ENCODE measurements around the gene DRC3. TPM values are rescaled to one million over a fixed set of nuclear protein-coding genes. Genes with fewer than 3 reads are reported as not detected.

Gene DRC3
- total and polyA plus RNA-seq, 10 of the 15 experiments (the other 5 are each of a cell fraction or from before 2014, with no cell fraction given) = 0.18 to 2.3 (median 0.60) TPM; not detected in 3

DNA sequence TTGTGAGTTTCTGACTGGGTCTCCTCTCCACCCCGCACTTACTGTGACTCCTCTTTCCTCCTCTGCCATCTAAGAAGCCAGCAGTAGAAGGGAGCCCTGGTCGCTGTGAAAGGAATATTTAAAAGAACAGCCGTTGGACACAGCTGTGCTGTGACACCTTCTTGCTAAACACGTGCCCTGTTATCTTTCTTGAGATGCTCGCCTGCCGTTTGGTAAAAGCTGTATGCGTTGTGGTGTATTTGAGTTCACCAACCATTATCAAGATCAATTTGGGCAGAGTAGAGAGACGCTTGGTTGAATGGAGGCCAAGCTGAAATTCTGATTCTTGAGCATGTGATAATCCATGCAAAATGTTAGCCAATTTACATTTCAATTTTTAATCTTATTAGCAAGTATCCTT is 70.3 kb downstream of the DRC3 start (continued):
- TF ChIP-seq, protein P1, sequence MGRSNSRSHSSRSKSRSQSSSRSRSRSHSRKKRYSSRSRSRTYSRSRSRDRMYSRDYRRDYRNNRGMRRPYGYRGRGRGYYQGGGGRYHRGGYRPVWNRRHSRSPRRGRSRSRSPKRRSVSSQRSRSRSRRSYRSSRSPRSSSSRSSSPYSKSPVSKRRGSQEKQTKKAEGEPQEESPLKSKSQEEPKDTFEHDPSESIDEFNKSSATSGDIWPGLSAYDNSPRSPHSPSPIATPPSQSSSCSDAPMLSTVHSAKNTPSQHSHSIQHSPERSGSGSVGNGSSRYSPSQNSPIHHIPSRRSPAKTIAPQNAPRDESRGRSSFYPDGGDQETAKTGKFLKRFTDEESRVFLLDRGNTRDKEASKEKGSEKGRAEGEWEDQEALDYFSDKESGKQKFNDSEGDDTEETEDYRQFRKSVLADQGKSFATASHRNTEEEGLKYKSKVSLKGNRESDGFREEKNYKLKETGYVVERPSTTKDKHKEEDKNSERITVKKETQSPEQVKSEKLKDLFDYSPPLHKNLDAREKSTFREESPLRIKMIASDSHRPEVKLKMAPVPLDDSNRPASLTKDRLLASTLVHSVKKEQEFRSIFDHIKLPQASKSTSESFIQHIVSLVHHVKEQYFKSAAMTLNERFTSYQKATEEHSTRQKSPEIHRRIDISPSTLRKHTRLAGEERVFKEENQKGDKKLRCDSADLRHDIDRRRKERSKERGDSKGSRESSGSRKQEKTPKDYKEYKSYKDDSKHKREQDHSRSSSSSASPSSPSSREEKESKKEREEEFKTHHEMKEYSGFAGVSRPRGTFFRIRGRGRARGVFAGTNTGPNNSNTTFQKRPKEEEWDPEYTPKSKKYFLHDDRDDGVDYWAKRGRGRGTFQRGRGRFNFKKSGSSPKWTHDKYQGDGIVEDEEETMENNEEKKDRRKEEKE (IDR thresholded peaks at IDR 0.05) = no peak
- no peak for TF ChIP-seq EP300 (IDR thresholded peaks at IDR 0.05; ENCODE audit: borderline replicate concordance in 1 of 2, control insufficient read depth in 1 of 2, low read depth in 2 of 2, low read length in 2 of 2)
- TF ChIP-seq, protein P2, sequence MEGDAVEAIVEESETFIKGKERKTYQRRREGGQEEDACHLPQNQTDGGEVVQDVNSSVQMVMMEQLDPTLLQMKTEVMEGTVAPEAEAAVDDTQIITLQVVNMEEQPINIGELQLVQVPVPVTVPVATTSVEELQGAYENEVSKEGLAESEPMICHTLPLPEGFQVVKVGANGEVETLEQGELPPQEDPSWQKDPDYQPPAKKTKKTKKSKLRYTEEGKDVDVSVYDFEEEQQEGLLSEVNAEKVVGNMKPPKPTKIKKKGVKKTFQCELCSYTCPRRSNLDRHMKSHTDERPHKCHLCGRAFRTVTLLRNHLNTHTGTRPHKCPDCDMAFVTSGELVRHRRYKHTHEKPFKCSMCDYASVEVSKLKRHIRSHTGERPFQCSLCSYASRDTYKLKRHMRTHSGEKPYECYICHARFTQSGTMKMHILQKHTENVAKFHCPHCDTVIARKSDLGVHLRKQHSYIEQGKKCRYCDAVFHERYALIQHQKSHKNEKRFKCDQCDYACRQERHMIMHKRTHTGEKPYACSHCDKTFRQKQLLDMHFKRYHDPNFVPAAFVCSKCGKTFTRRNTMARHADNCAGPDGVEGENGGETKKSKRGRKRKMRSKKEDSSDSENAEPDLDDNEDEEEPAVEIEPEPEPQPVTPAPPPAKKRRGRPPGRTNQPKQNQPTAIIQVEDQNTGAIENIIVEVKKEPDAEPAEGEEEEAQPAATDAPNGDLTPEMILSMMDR (IDR thresholded peaks at IDR 0.05 in 2 of 3, conservative IDR thresholded peaks at IDR 0.05 in 1 of 3; ENCODE audit: control insufficient read depth in 2 of 3, extremely low read depth in 1 of 3, insufficient read depth in 1 of 3, low read depth in 3 of 3, low read length in 3 of 3) = no peak
- no peak for TF ChIP-seq HDAC6 (IDR thresholded peaks at IDR 0.05; ENCODE audit: unreplicated experiment)
- TF ChIP-seq, protein P3, sequence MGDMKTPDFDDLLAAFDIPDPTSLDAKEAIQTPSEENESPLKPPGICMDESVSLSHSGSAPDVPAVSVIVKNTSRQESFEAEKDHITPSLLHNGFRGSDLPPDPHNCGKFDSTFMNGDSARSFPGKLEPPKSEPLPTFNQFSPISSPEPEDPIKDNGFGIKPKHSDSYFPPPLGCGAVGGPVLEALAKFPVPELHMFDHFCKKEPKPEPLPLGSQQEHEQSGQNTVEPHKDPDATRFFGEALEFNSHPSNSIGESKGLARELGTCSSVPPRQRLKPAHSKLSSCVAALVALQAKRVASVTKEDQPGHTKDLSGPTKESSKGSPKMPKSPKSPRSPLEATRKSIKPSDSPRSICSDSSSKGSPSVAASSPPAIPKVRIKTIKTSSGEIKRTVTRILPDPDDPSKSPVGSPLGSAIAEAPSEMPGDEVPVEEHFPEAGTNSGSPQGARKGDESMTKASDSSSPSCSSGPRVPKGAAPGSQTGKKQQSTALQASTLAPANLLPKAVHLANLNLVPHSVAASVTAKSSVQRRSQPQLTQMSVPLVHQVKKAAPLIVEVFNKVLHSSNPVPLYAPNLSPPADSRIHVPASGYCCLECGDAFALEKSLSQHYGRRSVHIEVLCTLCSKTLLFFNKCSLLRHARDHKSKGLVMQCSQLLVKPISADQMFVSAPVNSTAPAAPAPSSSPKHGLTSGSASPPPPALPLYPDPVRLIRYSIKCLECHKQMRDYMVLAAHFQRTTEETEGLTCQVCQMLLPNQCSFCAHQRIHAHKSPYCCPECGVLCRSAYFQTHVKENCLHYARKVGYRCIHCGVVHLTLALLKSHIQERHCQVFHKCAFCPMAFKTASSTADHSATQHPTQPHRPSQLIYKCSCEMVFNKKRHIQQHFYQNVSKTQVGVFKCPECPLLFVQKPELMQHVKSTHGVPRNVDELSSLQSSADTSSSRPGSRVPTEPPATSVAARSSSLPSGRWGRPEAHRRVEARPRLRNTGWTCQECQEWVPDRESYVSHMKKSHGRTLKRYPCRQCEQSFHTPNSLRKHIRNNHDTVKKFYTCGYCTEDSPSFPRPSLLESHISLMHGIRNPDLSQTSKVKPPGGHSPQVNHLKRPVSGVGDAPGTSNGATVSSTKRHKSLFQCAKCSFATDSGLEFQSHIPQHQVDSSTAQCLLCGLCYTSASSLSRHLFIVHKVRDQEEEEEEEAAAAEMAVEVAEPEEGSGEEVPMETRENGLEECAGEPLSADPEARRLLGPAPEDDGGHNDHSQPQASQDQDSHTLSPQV (IDR thresholded peaks at IDR 0.05) = no peak
